Measurements from ENCODE around the gene ATP1A4. TPM values are rescaled to one million over a fixed set of nuclear protein-coding genes. Genes with fewer than 3 reads are reported as not detected.

The ATP1A4 gene
- total and polyA plus RNA-seq, 2 of the 13 experiments (the other 11 are each of a cell fraction or from before 2014, with no cell fraction given), result not detected

GRCh38 chr1:160161965-160162705, 10.7 kb downstream of the ATP1A4 start (continued):
- TF ChIP-seq PAX8 (CRISPR knock-in tag; IDR thresholded peaks at IDR 0.05; ENCODE audit: borderline replicate concordance) (no peak), ZNF121 (CRISPR knock-in tag; IDR thresholded peaks at IDR 0.05) (peak; percentile 48; the same call in 1 of the 2 replicates), ZNF781 (CRISPR knock-in tag; IDR thresholded peaks at IDR 0.05; ENCODE audit: borderline replicate concordance, not compliant biosample characterization) (no peak), IRF2 (CRISPR knock-in tag; IDR thresholded peaks at IDR 0.05) (0 out of 2 replicates have a peak, but pooled peaks have one; percentile 37), E2F5 (CRISPR knock-in tag; conservative IDR thresholded peaks at IDR 0.05) (no peak), ZNF839 (CRISPR knock-in tag; IDR thresholded peaks at IDR 0.05; ENCODE audit: borderline replicate concordance) (no peak), TEF (CRISPR knock-in tag; IDR thresholded peaks at IDR 0.05) (no peak), RFXAP (CRISPR knock-in tag; IDR thresholded peaks at IDR 0.05; ENCODE audit: borderline replicate concordance) (no peak), NR2F1 (CRISPR knock-in tag; IDR thresholded peaks at IDR 0.05) (no peak), TP53 (CRISPR knock-in tag; conservative IDR thresholded peaks at IDR 0.05) (no peak), ZBTB33 (CRISPR knock-in tag; IDR thresholded peaks at IDR 0.05) (no peak), TOPORS (CRISPR knock-in tag; IDR thresholded peaks at IDR 0.05) (no peak), RORA (CRISPR knock-in tag; IDR thresholded peaks at IDR 0.05) (no peak), SMC3 (IDR thresholded peaks at IDR 0.05; ENCODE audit: low read length) (peak; percentile 74; the same call in 1 of the 2 replicates)

Measured in HepG2 (cell line).